Liver (tissue), 9 donors: ENCODE results near the gene C6orf132. TPM values are rescaled to one million over a fixed set of nuclear protein-coding genes. Genes with fewer than 3 reads are reported as not detected.

Experiments used
- DNase-seq: peaks from one replicate; pipeline ENCODE4 v3.0.0-alpha.2; 2017; ENCODE audit warnings: low spot score
- H3K27ac ChIP-seq, 2 donors: one replicate each; pipeline ENCODE4 v1.7.0; 2013; ENCODE audit warnings: inconsistent platforms in 2 of 2, low read length in 2 of 2, control low read depth in 1 of 2, low read depth in 1 of 2, mild to moderate bottlenecking in 1 of 2
- H3K27me3 ChIP-seq, 4 donors: one replicate each; pipeline versions ENCODE4 v1.6.1 to v1.7.0; 2013; ENCODE audit warnings: low read length in 3 of 4, inconsistent platforms in 1 of 4, mild to moderate bottlenecking in 1 of 4, moderate library complexity in 1 of 4; ENCODE audit not compliant: control insufficient read depth in 4 of 4, insufficient read depth in 4 of 4
- H3K36me3 ChIP-seq, 4 donors: one replicate each; pipeline versions ENCODE4 v1.6.1 to v1.7.0; 2013; ENCODE audit warnings: low read length in 3 of 4, mild to moderate bottlenecking in 3 of 4, low read depth in 1 of 4, moderate library complexity in 1 of 4; ENCODE audit not compliant: control insufficient read depth in 4 of 4, insufficient read depth in 3 of 4
- H3K4me1 ChIP-seq, 4 donors: one replicate each; pipeline versions ENCODE4 v1.6.1 to v1.7.0; 2013; ENCODE audit warnings: low read length in 3 of 4, mild to moderate bottlenecking in 3 of 4, moderate library complexity in 1 of 4; ENCODE audit not compliant: control insufficient read depth in 4 of 4, insufficient read depth in 4 of 4
- H3K4me3 ChIP-seq, 3 donors: one replicate each; pipeline versions ENCODE4 v1.6.1 to v1.7.0; 2013; ENCODE audit warnings: low read length in 3 of 3, control low read depth in 1 of 3, low read depth in 1 of 3, mild to moderate bottlenecking in 1 of 3
- H3K9ac ChIP-seq, 2 donors: one replicate each; pipeline ENCODE4 v1.7.0; 2013; ENCODE audit warnings: low read length in 2 of 2, mild to moderate bottlenecking in 2 of 2, moderate library complexity in 2 of 2, control low read depth in 1 of 2, low read depth in 1 of 2
- H3K9me3 ChIP-seq, 4 donors: one replicate each; pipeline versions ENCODE4 v1.6.1 to v1.7.0; 2013; ENCODE audit warnings: low read length in 3 of 4; ENCODE audit not compliant: control insufficient read depth in 4 of 4
- ATF3 ChIP-seq: IDR thresholded peaks from 2 replicates; pipeline ENCODE4 v1.6.1; 2016; ENCODE audit warnings: antibody characterized with exemption
- CTCF ChIP-seq: fragments of 150-350 bp; IDR thresholded peaks from 2 replicates; pipeline ENCODE4 v1.5.1; 2017; ENCODE audit warnings: improper control_type of control experiment, low read depth, low read length; ENCODE audit not compliant: missing input control
- EGR1 ChIP-seq, 2 donors: IDR thresholded peaks; 2 replicates each; pipeline ENCODE4 v1.6.1; 2016 to 2018; ENCODE audit warnings: antibody characterized with exemption in 2 of 2, low read depth in 2 of 2
- FOXA1 ChIP-seq: IDR thresholded peaks from 2 replicates; pipeline ENCODE4 v1.6.1; 2016; ENCODE audit warnings: antibody characterized with exemption
- FOXA2 ChIP-seq: IDR thresholded peaks from 2 replicates; pipeline ENCODE4 v1.6.1; 2016; ENCODE audit warnings: antibody characterized with exemption
- GABPA ChIP-seq, 2 donors: IDR thresholded peaks in 1 of 2; conservative IDR thresholded peaks in 1 of 2; 2 replicates each; pipeline ENCODE4 v1.6.1; 2016; ENCODE audit warnings: antibody characterized with exemption in 2 of 2, mild to moderate bottlenecking in 1 of 2, moderate library complexity in 1 of 2
- HNF4A ChIP-seq, 2 donors: conservative IDR thresholded peaks; 2 replicates each; pipeline ENCODE4 v1.6.1; 2016; ENCODE audit warnings: antibody characterized with exemption in 2 of 2, mild to moderate bottlenecking in 2 of 2
- HNF4G ChIP-seq: IDR thresholded peaks from 2 replicates; pipeline ENCODE4 v1.6.1; 2016; ENCODE audit warnings: antibody characterized with exemption
- JUND ChIP-seq, 2 donors: IDR thresholded peaks; 2 replicates each; pipeline ENCODE4 v1.6.1; 2016; ENCODE audit warnings: antibody characterized with exemption in 2 of 2
- NR2F2 ChIP-seq: IDR thresholded peaks from 2 replicates; pipeline ENCODE4 v1.6.1; 2016; ENCODE audit warnings: antibody characterized with exemption
- RAD21 ChIP-seq, 2 donors: IDR thresholded peaks; 2 replicates each; pipeline ENCODE4 v1.6.1; 2016; ENCODE audit warnings: antibody characterized with exemption in 2 of 2, mild to moderate bottlenecking in 2 of 2
- REST ChIP-seq: IDR thresholded peaks from 2 replicates; pipeline ENCODE4 v1.6.1; 2016; ENCODE audit warnings: antibody characterized with exemption, mild to moderate bottlenecking
- RXRA ChIP-seq, 2 donors: IDR thresholded peaks; 2 replicates each; pipeline ENCODE4 v1.6.1; 2017 to 2018; ENCODE audit warnings: antibody characterized with exemption in 2 of 2, mild to moderate bottlenecking in 1 of 2
- SP1 ChIP-seq: IDR thresholded peaks from 2 replicates; pipeline ENCODE4 v1.6.1; 2018; ENCODE audit warnings: antibody characterized with exemption, mild to moderate bottlenecking
- TAF1 ChIP-seq: conservative IDR thresholded peaks from 2 replicates; pipeline ENCODE4 v1.6.1; 2016; ENCODE audit warnings: antibody characterized with exemption, mild to moderate bottlenecking
- YY1 ChIP-seq: IDR thresholded peaks from 2 replicates; pipeline ENCODE4 v1.6.1; 2016; ENCODE audit warnings: antibody characterized with exemption, mild to moderate bottlenecking
- WGBS: extraction: QIAGEN DNeasy Blood & Tissue Kit; methylation state at CpG from one replicate; pipeline ENCODE4 v1.1.7; 2013; 5-methylcytosine and 5-hydroxymethylcytosine counted together
- polyA plus RNA-seq, 2 donors: library from polyadenylated mRNA; stranded (reverse) in 1 of 2; unstranded in 1 of 2; fragments of 200-250 nt in 1 of 2; fragments of >200 nt in 1 of 2; fragmentation: Nextera tagmentation in 1 of 2; extraction: Ambion mirVana in 1 of 2; gene quantifications; one replicate each; pipeline versions ENCODE4 v1.2.1 to v1.2.3, GENCODE V29; 2013 to 2015
- total RNA-seq, 2 donors: library from RNA; depleted of rRNA; stranded (reverse); fragments of >200 nt; gene quantifications; one replicate each; pipeline ENCODE4 v1.2.3, GENCODE V29; 2014
- TF ChIP-seq, protein P1 (sequence below): IDR thresholded peaks from 2 replicates; pipeline ENCODE4 v1.6.1; 2016; ENCODE audit warnings: antibody characterized with exemption
- TF ChIP-seq, protein P2 (sequence below): IDR thresholded peaks from 2 replicates; pipeline ENCODE4 v1.6.1; 2016; ENCODE audit warnings: antibody characterized with exemption
- donor health status: healthy.
- donor health status: healthy.
- donor health status: healthy.
- donor health status: healthy.
- donor health status: healthy.

Gene C6orf132
- total and polyA plus RNA-seq, 4 donors = 0.07 to 0.25 (median 0.24) TPM; not detected in 1

DNA sequence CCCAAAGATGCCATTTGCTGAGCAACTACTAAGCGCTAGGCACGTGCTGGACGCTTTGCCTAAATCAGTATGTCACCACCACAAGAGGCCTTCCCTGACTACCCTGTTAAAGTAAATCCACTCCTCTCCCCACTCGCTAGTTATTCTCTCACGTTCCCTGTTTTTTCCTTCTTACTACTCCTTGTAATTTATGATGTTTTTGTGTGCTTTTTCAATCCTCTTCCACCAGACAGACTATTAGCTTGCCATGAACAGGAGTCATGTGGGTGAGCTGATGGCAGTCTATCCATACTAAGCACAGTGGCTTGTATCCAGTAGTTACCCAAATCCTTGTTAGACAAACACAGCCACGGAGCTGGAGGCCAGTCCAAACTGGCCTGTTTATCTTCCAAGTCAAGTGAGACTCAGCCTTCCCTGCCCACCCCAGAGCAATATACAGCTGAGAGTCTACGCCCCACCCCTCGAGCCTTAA lies 41.2 kb downstream of the C6orf132 start:
- H3K27ac ChIP-seq = no peak overlapping the region
- H3K9ac ChIP-seq = no peak overlapping the region
- no peak for TF ChIP-seq REST
- TF ChIP-seq ATF3 = no peak
- TF ChIP-seq, protein P1, sequence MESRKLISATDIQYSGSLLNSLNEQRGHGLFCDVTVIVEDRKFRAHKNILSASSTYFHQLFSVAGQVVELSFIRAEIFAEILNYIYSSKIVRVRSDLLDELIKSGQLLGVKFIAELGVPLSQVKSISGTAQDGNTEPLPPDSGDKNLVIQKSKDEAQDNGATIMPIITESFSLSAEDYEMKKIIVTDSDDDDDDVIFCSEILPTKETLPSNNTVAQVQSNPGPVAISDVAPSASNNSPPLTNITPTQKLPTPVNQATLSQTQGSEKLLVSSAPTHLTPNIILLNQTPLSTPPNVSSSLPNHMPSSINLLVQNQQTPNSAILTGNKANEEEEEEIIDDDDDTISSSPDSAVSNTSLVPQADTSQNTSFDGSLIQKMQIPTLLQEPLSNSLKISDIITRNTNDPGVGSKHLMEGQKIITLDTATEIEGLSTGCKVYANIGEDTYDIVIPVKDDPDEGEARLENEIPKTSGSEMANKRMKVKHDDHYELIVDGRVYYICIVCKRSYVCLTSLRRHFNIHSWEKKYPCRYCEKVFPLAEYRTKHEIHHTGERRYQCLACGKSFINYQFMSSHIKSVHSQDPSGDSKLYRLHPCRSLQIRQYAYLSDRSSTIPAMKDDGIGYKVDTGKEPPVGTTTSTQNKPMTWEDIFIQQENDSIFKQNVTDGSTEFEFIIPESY = no peak
- no peak for TF ChIP-seq JUND (IDR thresholded peaks at IDR 0.05)
- TF ChIP-seq RXRA (IDR thresholded peaks at IDR 0.05) = no peak
- no peak for TF ChIP-seq EGR1 (IDR thresholded peaks at IDR 0.05; ENCODE audit: low read depth in 2 of 2)
- TF ChIP-seq HNF4G = no peak
- no peak for TF ChIP-seq TAF1
- TF ChIP-seq HNF4A (conservative IDR thresholded peaks at IDR 0.05) = no peak
- TF ChIP-seq YY1 = no peak
- no peak for TF ChIP-seq NR2F2
- no peak for TF ChIP-seq SP1
- no peak for TF ChIP-seq CTCF
- TF ChIP-seq FOXA1 = no peak
- TF ChIP-seq RAD21 (IDR thresholded peaks at IDR 0.05) = no peak
- TF ChIP-seq, protein P2, sequence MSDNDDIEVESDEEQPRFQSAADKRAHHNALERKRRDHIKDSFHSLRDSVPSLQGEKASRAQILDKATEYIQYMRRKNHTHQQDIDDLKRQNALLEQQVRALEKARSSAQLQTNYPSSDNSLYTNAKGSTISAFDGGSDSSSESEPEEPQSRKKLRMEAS = no peak
- TF ChIP-seq FOXA2 = no peak
- no peak for TF ChIP-seq GABPA (IDR thresholded peaks at IDR 0.05 in 1 of 2, conservative IDR thresholded peaks at IDR 0.05 in 1 of 2)
- no peaks in the 10 kb centered on the region for H3K27me3 ChIP-seq
- DNase-seq = no peak
- H3K36me3 ChIP-seq = no peaks in the 10 kb centered on the region
- peaks cover 0 to 5% (median 2%) of the 10 kb centered on the region in 4 donors for H3K4me1 ChIP-seq
- no peaks in the 10 kb centered on the region for H3K9me3 ChIP-seq
- WGBS = 80% methylated on average over 8 of the region's 8 CpGs
- no peak overlapping the region for H3K4me3 ChIP-seq
